HepG2 (cell line): Measurements from ENCODE around the gene RGR. TPM values are rescaled to one million over a fixed set of nuclear protein-coding genes. Genes with fewer than 3 reads are reported as not detected.

Source experiments
- ATAC-seq: fragments of 200-7000 bp; cut with Tn5 transposase; 3 replicates; pipeline ENCODE4 v1.9.1; 2020; ENCODE audit warnings: mild to moderate bottlenecking, moderate library complexity
- BruUV-seq: library from RNA; stranded (reverse); fragments of 400-500 nt; replicated peaks from 2 replicates; lab custom pipeline; 2021; lab: Mats Ljungman, UMichigan
- CTCF ChIA-PET: fragments of 300-600 bp; formaldehyde crosslinking; extraction: SDS; loops from one replicate; lab custom pipeline; 2021; ENCODE audit warnings: low total read pairs, inconsistent platforms, low intra/inter-chr PET ratio; lab: Yijun Ruan, JAX
- POLR2A ChIA-PET: fragments of 350-600 bp; sonication (Branson Sonifier 250); formaldehyde crosslinking; loops from one replicate; lab custom pipeline; 2020; ENCODE audit warnings: antibody characterized with exemption, inconsistent platforms; lab: Yijun Ruan, JAX
- DNase-seq: peaks from one replicate; pipeline ENCODE4 v3.0.0-alpha.2; 2015; ENCODE audit warnings: low spot score
- FAIRE-seq: peaks from 3 replicates; lab custom pipeline; 2011; peaks lifted over from hg19 to GRCh38; lab: Jason Lieb, UNC
- H2AFZ ChIP-seq: one replicate; pipeline ENCODE4 v1.6.1; 2011; ENCODE audit warnings: low read length, inconsistent platforms
- H3K27ac ChIP-seq: fragments of 300-600 bp; 3 replicates; pipeline ENCODE4 v1.8.0; 2011; ENCODE audit warnings: mixed run types, mild to moderate bottlenecking, mixed read lengths, low read length, inconsistent platforms; ENCODE audit not compliant: insufficient read depth; ENCODE audit errors: extremely low read length
- H3K27me3 ChIP-seq, 2 experiments: fragments of 200-600 bp in 1 of 2; 2 replicates in 1 of 2; 3 replicates in 1 of 2; pipeline versions ENCODE4 v1.6.0 to v1.8.0; 2011; ENCODE audit warnings: low read length in 2 of 2, mild to moderate bottlenecking in 2 of 2, moderate library complexity in 2 of 2, inconsistent platforms in 1 of 2; ENCODE audit not compliant: insufficient read depth in 2 of 2, control insufficient read depth in 1 of 2
- H3K36me3 ChIP-seq, 2 experiments: fragments of 200-600 bp in 1 of 2; replicated peaks in 1 of 2; 2 replicates in 1 of 2; 3 replicates in 1 of 2; pipeline versions ENCODE4 v1.5.1 to v1.8.0; 2011; ENCODE audit warnings: low read length in 2 of 2, inconsistent platforms in 1 of 2; ENCODE audit not compliant: insufficient read depth in 2 of 2, control insufficient read depth in 1 of 2
- H3K4me1 ChIP-seq: 2 replicates; pipeline ENCODE4 v1.5.1; 2012; ENCODE audit warnings: low read length, inconsistent platforms; ENCODE audit not compliant: insufficient read depth
- H3K4me2 ChIP-seq: 2 replicates; pipeline ENCODE4 v1.6.0; 2011; ENCODE audit warnings: low read depth, low read length, inconsistent platforms
- H3K4me3 ChIP-seq, 3 experiments: fragments of 200-600 bp in 1 of 3; sonication (generic), shearing (Covaris generic) in 1 of 3; replicated peaks in 1 of 3; 2 replicates each; pipeline ENCODE4 v1.5.1; 2011 to 2016; ENCODE audit warnings: low read length in 3 of 3, inconsistent platforms in 2 of 3, low read depth in 2 of 3, mild to moderate bottlenecking in 2 of 3, control low read depth in 1 of 3, mixed read lengths in 1 of 3; ENCODE audit not compliant: insufficient read depth in 1 of 3
- H3K79me2 ChIP-seq: one replicate; pipeline ENCODE4 v1.6.1; 2011; ENCODE audit warnings: low read length, inconsistent platforms; ENCODE audit not compliant: insufficient read depth
- H3K9ac ChIP-seq: 2 replicates; pipeline ENCODE4 v1.6.0; 2011; ENCODE audit warnings: mild to moderate bottlenecking, low read depth, low read length, inconsistent platforms; ENCODE audit not compliant: insufficient read depth
- H3K9me3 ChIP-seq: 2 replicates; pipeline ENCODE4 v1.5.1; 2012; ENCODE audit warnings: mild to moderate bottlenecking, low read length
- H4K20me1 ChIP-seq: 2 replicates; pipeline ENCODE4 v1.6.0; 2011; ENCODE audit warnings: inconsistent platforms, mild to moderate bottlenecking, low read length, moderate library complexity; ENCODE audit not compliant: insufficient read depth
- MTA3 ChIP-seq: sonication (generic); formaldehyde crosslinking; IDR thresholded peaks from 2 replicates; pipeline ENCODE4 v1.4.0; 2020; ENCODE audit warnings: missing genetic modification reagents
- SMAD9 ChIP-seq: sonication (generic); formaldehyde crosslinking; IDR thresholded peaks from 2 replicates; pipeline ENCODE4 v1.5.1; 2020; ENCODE audit warnings: mild to moderate bottlenecking, missing genetic modification reagents
- ZNF562 ChIP-seq: sonication (generic); formaldehyde crosslinking; IDR thresholded peaks from 2 replicates; pipeline ENCODE4 v1.8.0; 2022; ENCODE audit warnings: missing genetic modification reagents, borderline replicate concordance
- WGBS: methylation state at CpG from one replicate; pipeline ENCODE4 v1.1.6; 2017; ENCODE audit warnings: low lambda C conversion rate; 5-methylcytosine and 5-hydroxymethylcytosine counted together
- in situ Hi-C: cut with HindIII; loops from 2 replicates; pipeline ENCODE4 v1.10.0; 2017; ENCODE audit warnings: low pct_unique_long_range_greater_than_20kb; ENCODE audit not compliant: extremely low pct_ligation_motif_present
- intact Hi-C: fragments of 100-400 bp; cut with micrococcal nuclease; formaldehyde crosslinking; loops from one replicate; pipeline ENCODE4 v1.10.0; 2022; ENCODE audit not compliant: unreplicated experiment
- polyA plus RNA-seq, 8 experiments: library from polyadenylated mRNA; depleted of rRNA in 3 of 8; stranded (reverse) in 7 of 8; unstranded in 1 of 8; fragments of >200 nt; fragmentation: Illumina TruSeq in 4 of 8; extraction: Trizol in 4 of 8; gene quantifications; 2 replicates each; pipeline versions ENCODE4 v1.2.1 to v1.2.3, GENCODE V29; 2011 to 2016; ENCODE audit warnings: low read depth in 4 of 8, missing spikeins in 1 of 8, mixed read lengths in 1 of 8; ENCODE audit not compliant: insufficient read depth in 1 of 8
- total RNA-seq, 5 experiments: library from RNA; depleted of rRNA; stranded (reverse); fragments of >200 nt; fragmentation: Illumina TruSeq; extraction: Trizol; gene quantifications; 2 replicates each; pipeline ENCODE4 v1.2.3, GENCODE V29; 2016; ENCODE audit warnings: low read depth in 1 of 5
- TF ChIP-seq, protein P1 (sequence below): sonication (generic); formaldehyde crosslinking; IDR thresholded peaks from 2 replicates; pipeline ENCODE4 v1.4.0; 2020; ENCODE audit warnings: missing genetic modification reagents
- TF ChIP-seq, protein P2 (sequence below): sonication (generic); formaldehyde crosslinking; IDR thresholded peaks from 2 replicates; pipeline ENCODE4 v1.4.0; 2020; ENCODE audit warnings: mild to moderate bottlenecking, missing genetic modification reagents
- TF ChIP-seq, protein P3 (sequence below): sonication (generic); formaldehyde crosslinking; conservative IDR thresholded peaks from 2 replicates; pipeline ENCODE4 v1.5.0; 2020; ENCODE audit warnings: missing genetic modification reagents
- TF ChIP-seq, protein P4 (sequence below): IDR thresholded peaks from 2 replicates; pipeline ENCODE4 v1.6.1; 2016; ENCODE audit warnings: low read depth, borderline replicate concordance

Gene RGR
- total and polyA plus RNA-seq, 2 of the 13 experiments (the other 11 are each of a cell fraction or from before 2014, with no cell fraction given), result 0.69 to 0.71 TPM

DNA sequence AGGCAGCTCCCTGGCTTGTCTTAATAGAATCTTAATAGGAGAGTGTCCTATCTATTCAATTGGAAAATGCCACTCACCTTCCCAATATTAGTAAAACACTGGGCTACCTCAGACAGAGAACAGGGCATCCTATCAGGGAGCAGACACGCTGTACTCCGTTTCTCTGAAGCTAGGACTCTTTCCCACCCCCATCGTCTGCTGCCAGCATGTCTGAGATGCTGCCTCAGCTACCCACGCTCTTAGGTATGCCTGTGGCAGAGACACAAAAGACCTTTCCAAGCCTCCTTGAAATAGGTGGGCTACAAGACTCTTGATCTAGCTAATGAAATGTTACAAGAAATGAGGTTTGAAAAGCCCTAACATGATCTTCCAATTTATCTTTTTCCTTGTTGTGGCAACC, 17.0 kb upstream of the RGR start:
- 2% methylated on average over 4 of the region's 4 CpGs for WGBS
- POLR2A ChIA-PET, result no interaction called here
- peaks cover 0 to 17% of the 10 kb centered on the region in 2 experiments; a peak in 2 of 5 replicates for H3K27me3 ChIP-seq
- H3K9ac ChIP-seq, result no peak overlapping the region
- intact Hi-C loops (no loop called here), in situ Hi-C loops (no loop called here)
- H3K9me3 ChIP-seq, result no peaks in the 10 kb centered on the region
- no peaks in the 10 kb centered on the region for H4K20me1 ChIP-seq
- H3K4me3 ChIP-seq, result no peak overlapping the region
- no peaks in the 10 kb centered on the region for H3K4me1 ChIP-seq
- TF ChIP-seq, protein P1, sequence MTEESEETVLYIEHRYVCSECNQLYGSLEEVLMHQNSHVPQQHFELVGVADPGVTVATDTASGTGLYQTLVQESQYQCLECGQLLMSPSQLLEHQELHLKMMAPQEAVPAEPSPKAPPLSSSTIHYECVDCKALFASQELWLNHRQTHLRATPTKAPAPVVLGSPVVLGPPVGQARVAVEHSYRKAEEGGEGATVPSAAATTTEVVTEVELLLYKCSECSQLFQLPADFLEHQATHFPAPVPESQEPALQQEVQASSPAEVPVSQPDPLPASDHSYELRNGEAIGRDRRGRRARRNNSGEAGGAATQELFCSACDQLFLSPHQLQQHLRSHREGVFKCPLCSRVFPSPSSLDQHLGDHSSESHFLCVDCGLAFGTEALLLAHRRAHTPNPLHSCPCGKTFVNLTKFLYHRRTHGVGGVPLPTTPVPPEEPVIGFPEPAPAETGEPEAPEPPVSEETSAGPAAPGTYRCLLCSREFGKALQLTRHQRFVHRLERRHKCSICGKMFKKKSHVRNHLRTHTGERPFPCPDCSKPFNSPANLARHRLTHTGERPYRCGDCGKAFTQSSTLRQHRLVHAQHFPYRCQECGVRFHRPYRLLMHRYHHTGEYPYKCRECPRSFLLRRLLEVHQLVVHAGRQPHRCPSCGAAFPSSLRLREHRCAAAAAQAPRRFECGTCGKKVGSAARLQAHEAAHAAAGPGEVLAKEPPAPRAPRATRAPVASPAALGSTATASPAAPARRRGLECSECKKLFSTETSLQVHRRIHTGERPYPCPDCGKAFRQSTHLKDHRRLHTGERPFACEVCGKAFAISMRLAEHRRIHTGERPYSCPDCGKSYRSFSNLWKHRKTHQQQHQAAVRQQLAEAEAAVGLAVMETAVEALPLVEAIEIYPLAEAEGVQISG (CRISPR knock-in tag), result no peak
- TF ChIP-seq SMAD9 (CRISPR knock-in tag) (no peak), ZNF562 (no peak), MTA3 (CRISPR knock-in tag) (no peak)
- TF ChIP-seq, protein P2, sequence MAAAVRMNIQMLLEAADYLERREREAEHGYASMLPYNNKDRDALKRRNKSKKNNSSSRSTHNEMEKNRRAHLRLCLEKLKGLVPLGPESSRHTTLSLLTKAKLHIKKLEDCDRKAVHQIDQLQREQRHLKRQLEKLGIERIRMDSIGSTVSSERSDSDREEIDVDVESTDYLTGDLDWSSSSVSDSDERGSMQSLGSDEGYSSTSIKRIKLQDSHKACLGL (CRISPR knock-in tag), result no peak
- TF ChIP-seq, protein P3, sequence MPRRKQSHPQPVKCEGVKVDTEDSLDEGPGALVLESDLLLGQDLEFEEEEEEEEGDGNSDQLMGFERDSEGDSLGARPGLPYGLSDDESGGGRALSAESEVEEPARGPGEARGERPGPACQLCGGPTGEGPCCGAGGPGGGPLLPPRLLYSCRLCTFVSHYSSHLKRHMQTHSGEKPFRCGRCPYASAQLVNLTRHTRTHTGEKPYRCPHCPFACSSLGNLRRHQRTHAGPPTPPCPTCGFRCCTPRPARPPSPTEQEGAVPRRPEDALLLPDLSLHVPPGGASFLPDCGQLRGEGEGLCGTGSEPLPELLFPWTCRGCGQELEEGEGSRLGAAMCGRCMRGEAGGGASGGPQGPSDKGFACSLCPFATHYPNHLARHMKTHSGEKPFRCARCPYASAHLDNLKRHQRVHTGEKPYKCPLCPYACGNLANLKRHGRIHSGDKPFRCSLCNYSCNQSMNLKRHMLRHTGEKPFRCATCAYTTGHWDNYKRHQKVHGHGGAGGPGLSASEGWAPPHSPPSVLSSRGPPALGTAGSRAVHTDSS (CRISPR knock-in tag), result no peak
- TF ChIP-seq, protein P4, sequence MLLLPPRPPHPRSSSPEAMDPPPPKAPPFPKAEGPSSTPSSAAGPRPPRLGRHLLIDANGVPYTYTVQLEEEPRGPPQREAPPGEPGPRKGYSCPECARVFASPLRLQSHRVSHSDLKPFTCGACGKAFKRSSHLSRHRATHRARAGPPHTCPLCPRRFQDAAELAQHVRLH (CRISPR knock-in tag), result no peak
- TF ChIP-seq, all 625 proteins: peak for 0
- BruUV-seq, result no TSS peak
- no peak overlapping the region for H3K4me2 ChIP-seq
- FAIRE-seq (no peak), ATAC-seq (no peak), DNase-seq (no peak)
- H2AFZ ChIP-seq, result no peak overlapping the region
- CTCF ChIA-PET, result no interaction called here
- no peaks in the 10 kb centered on the region for H3K79me2 ChIP-seq
- H3K36me3 ChIP-seq, result no peaks in the 10 kb centered on the region
- H3K27ac ChIP-seq, result no peak overlapping the region
